IPS-NIHi7 (cell line): Measurements from ENCODE around the gene CARD14.
"Not testable (repeated sequence)": the region's sequence is repeated elsewhere in the genome, so short reads cannot be mapped to it uniquely, and the experiment has no call there.

Source experiments
- DNase-seq: peaks from one replicate; pipeline ENCODE4 v3.0.0; 2012; ENCODE audit warnings: mixed read lengths; ENCODE audit errors: extremely low spot score

The CARD14 gene

GRCh38 chr17:80147035-80147822 lies 22.6 kb upstream of the CARD14 start, which contains the start of gene EIF4A3:
Gene EIF4A3, minus strand, starts transcription at chr17:80147128. Its CDS starts 167 bp downstream, at chr17:80146961.
- DNase-seq = peak; percentile 99

DNA sequence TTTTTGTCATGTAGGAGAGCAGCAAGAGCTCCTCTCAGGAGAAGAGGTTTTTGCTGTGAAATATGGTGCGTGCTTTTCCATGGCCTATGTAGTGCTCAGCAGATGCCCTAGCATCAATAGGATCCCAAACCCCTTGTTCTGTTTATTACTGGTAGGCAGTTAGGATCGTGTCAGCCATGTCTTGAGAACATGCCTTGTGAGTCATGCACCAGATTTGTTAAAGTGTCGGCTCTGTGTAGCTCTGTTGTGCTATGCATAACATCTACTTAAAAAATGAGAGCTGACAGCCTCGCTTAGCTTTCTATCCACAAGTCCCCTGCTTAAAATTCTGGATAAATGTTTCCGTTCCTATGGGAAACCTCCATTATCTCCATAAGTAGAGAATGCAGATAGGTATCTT lies 18.5 kb upstream of the CARD14 start:
- no peak for DNase-seq

- no peak for DNase-seq
Observed at GRCh38 chr17:80152081-80152702, 17.6 kb upstream of the CARD14 start.

DNA sequence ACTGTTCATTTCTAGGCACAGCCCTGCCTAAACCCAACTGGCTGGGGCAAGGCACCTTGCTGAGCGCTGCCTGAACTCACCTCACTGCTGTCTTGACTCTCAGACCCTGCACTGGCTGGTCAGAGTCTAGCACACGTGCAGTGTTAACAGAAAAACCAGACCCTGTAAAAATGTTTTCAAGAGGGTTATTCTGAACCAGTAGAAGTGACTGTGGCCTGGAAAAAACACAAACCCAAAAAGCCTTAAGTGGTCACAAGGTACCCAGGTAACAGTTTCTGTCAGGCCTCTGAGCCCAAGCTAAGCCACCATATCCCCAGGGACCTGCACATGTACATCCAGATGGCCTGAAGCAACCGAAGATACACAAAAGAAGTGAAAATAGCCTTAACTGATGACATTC lies 16.8 kb upstream of the CARD14 start:
- DNase-seq = no peak

GRCh38 chr17:80154166-80154565 lies 15.7 kb upstream of the CARD14 start:
- no peak for DNase-seq

GRCh38 chr17:80155600-80155999 lies 14.2 kb upstream of the CARD14 start:
- DNase-seq = not testable (repeated sequence)

- DNase-seq = no peak
Observed at GRCh38 chr17:80158846-80159245, 11.0 kb upstream of the CARD14 start.

- DNase-seq = no peak
Observed at GRCh38 chr17:80160536-80160935, 9.3 kb upstream of the CARD14 start.

- DNase-seq = no peak
Observed at GRCh38 chr17:80163336-80163735, 6.5 kb upstream of the CARD14 start.

DNA sequence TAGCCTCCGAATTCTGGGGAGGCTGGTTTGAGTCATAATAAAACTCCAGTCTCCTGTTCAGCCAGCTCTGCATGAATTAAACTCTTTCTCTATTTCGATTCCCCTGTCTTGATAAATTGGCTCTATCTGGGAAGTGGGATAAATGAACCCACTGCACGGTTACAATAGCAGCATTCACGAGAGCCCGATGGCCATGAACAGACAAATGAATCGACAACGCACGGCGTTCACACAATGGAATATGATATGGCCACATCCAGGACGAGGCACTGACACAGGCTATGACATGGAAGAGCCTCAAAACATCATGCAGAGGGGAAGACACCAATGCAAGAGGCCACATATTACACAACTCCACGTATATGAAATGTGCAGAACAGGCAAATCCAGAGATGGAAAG lies 5.6 kb upstream of the CARD14 start:
- no peak for DNase-seq

DNA sequence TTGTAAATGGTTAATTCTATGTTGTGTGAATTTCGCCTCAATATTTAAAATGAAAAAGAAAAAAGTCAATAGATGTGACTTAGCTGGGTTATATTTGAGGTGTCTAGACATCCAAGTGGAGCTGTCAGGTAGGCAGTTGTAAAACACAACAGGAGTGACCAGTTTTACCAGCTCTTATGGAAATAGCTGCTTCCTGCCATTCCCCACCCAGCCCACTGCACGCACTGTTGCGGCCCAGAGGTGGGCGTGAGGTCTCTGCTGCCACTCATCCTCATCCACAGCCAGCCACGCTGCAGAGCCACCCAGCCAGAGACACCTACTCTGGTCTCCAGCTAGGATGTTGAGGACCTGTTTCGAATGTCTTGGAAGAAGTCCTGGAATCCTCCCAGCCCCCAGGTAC lies 3.4 kb upstream of the CARD14 start:
- no peak for DNase-seq

DNA sequence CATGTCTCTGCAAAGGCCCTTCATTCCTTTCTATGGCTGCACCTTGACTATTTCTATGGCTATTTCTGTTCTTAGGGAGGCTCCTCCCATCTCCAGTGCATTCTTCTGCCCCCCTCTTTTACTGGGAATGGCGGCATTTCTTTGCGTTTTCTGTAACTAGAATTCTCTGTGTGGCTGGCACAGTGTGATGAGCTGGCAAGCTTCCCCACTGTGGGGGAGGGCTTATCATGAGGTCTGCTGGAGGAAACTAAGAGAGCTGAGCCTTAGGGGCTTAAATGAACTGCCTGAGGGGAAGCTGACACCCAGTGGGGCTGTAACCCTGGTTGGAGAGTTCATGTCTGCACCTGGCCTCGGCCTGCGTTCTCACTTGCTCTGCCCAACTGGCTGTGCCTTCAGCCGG lies 1.5 kb upstream of the CARD14 start:
- no peak for DNase-seq

GRCh38 chr17:80169107-80169506 lies 723 bp upstream of the CARD14 start:
- DNase-seq = no peak

DNA sequence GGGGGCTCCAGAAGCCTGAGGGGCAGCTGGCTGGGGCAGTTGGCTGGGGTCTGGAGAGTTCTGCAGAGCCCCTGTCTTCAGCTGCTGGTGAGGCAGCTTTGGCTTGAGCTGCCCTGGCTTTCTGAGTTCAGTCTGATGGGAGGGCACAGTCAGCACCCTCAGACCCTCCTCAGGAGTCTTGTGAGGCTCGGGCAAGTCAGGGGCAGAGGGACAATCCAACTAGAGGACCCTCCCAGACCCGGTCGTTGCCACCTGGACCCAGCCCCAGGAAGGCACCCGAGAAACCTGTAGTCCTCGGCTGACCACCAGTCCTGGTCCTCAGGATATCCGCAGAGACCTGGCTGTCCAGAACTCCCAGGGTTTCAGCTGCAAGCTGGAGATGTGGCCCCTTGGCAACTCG lies 1.9 kb downstream of the CARD14 start:
- no peak for DNase-seq

GRCh38 chr17:80173126-80173525 lies 3.3 kb downstream of the CARD14 start:
- no peak for DNase-seq

DNA sequence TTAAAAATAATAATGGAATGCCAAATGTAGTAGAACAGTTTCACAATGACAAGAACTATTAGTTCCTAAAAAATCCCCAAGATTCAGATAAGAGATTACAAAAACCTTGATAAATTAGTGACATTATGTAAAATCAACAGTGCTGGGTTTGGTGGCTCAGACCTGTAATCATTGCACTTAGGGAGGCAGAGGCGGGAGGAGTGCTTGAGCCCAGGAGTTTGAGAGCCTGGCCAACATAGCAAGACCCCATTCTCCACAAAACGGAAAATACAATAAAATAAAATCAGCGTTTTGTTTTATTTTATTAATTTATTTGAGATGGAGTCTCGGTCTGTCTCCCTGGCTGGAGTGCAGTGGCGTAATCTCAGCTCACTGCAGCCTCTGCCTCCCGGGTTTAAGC lies 4.1 kb downstream of the CARD14 start:
- DNase-seq = no peak

GRCh38 chr17:80176757-80177156 lies 6.9 kb downstream of the CARD14 start:
- DNase-seq = no peak

- no peak for DNase-seq
Observed at GRCh38 chr17:80177986-80178595, 8.3 kb downstream of the CARD14 start.

DNA sequence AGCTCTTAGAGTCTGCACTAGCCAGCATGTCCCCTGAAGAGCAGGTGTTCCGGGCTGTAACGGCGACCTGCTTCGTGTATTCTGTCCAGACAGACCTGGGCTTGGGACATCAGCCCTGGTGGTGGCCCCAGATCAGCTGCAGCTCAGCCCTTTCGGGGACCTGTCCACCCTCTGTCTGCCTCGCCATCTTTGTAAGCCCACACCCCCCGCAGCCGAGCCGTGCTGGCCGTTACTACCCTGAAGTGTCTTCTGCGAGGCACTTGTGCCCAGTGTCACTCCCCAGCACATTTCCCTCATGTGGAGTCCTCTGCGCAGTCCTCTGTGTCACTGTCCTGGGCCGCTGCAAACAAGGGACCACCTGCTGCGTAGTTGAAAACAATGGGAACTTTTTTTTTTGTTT lies 10.4 kb downstream of the CARD14 start:
- no peak for DNase-seq

DNA sequence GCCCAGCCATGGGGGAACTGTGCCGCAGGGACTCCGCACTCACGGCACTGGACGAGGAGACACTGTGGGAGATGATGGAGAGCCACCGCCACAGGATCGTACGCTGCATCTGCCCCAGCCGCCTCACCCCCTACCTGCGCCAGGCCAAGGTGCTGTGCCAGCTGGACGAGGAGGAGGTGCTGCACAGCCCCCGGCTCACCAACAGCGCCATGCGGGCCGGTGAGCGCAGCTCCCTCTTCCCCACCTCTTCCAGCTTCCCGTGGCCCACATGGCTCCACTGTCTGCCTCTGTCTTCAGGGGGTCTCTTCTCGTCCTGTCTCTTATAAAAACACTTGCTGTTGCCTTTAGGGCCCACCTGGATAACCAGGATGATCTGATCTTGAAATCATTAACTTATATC lies 11.6 kb downstream of the CARD14 start:
- no peak for DNase-seq

DNA sequence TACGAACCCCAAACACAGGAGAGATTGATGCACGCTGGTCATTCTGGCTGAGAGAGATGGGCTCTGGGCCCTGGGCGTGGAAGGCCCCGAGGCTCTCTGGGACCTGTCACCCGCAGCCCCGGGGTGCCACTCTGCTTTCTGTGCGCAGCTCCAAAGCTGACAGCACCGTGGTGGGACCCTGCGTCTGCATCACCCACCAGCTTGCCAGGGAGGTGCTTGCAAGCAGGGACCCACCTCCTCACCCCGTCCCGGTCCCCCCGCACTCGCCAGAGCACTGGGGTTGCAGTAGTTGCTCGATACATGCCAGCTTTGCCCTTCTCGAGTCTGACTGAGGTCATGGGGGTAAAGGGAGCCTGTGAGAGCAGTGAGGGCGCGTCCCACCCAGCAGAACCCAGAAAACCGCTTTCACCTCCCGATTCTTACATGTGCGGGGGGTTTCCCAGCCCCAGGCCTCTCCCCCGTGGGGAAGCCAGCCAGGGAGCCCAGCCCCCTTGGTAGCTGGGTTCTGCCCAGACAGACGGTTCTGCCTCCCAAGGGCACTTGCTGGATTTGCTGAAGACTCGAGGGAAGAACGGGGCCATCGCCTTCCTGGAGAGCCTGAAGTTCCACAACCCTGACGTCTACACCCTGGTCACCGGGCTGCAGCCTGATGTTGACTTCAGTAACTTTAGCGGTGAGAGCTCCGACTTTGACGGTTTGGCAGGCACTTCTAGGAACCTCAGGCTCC lies 12.5 kb downstream of the CARD14 start:
- no peak for DNase-seq

- no peak for DNase-seq
Observed at GRCh38 chr17:80182845-80183223, 13.0 kb downstream of the CARD14 start.
